ENCODE data around the gene TMEM258. TPM values are rescaled to one million over a fixed set of nuclear protein-coding genes. Genes with fewer than 3 reads are reported as not detected.

The TMEM258 gene
- total and polyA plus RNA-seq, 8 donors = 69.8 to 171 (median 94.4) TPM

DNA sequence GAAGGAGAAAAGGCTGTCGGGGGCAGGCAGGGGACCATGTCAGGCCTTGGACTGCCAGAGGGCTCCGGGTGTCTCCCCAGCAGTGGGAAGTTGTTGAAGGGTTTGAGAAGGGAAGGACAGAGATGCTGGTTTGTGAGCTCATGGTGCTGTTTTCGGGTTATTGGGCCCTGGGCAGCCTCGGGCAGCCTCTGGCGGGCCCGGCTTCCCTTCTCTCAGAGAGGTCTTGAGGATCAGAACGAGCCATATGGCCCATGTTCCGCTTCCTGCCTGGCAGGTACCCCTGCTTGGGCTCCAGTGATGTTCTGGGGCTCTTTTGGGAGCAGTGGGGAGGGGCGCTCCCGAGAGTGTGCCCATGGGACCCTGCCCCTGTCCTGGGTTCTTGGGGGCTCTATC is 30.2 kb downstream of the TMEM258 start:
- intact Hi-C loops (cut with DNase I) = no loop called here
- FAIRE-seq = no peak
- 82 to 85% methylated on average over 7 to 10 of the region's 10 CpGs for WGBS, 2 donors

GRCh38 chr11:61761440-61762222 is 30.8 kb downstream of the TMEM258 start:
- Histone ChIP-seq H3K9me3 (no peaks in the 10 kb centered on the region), H3K27ac (no peak overlapping the region), H3K4me1 (peaks cover 15 to 22% (median 16%) of the 10 kb centered on the region in 3 donors), H3K36me3 (no peaks in the 10 kb centered on the region), H3K27me3 (no peaks in the 10 kb centered on the region), H3K4me3 (no peak overlapping the region)
- ATAC-seq (no peak), DNase-seq (no peak), FAIRE-seq (no peak)
- intact Hi-C loops (cut with DNase I) = no loop called here
- 77 to 83% methylated on average over 11 of the region's 11 CpGs for WGBS, 2 donors
- TF ChIP-seq CTCF (IDR thresholded peaks at IDR 0.05) = no peak

More for the DNA sequence above, 30.2 kb downstream of the TMEM258 start:
- H3K4me3 ChIP-seq = no peak overlapping the region
- peaks cover 12 to 17% (median 12%) of the 10 kb centered on the region in 3 donors for H3K4me1 ChIP-seq
- no peak overlapping the region for H3K27ac ChIP-seq
- H3K36me3 ChIP-seq = no peaks in the 10 kb centered on the region
- no peaks in the 10 kb centered on the region for H3K9me3 ChIP-seq
- DNase-seq (no peak), ATAC-seq (no peak)
- TF ChIP-seq CTCF (IDR thresholded peaks at IDR 0.05) = no peak
- H3K27me3 ChIP-seq = no peaks in the 10 kb centered on the region

- Histone ChIP-seq H3K27ac (no peak overlapping the region), H3K4me1 (peaks cover 22 to 29% (median 22%) of the 10 kb centered on the region in 3 donors), H3K9me3 (no peaks in the 10 kb centered on the region), H3K4me3 (no peak overlapping the region), H3K36me3 (no peaks in the 10 kb centered on the region), H3K27me3 (no peaks in the 10 kb centered on the region)
- FAIRE-seq (no peak), DNase-seq (no peak), ATAC-seq (no peak)
- 66 to 73% methylated on average over 11 to 13 of the region's 13 CpGs for WGBS, 2 donors
- TF ChIP-seq CTCF (IDR thresholded peaks at IDR 0.05) = no peak
- intact Hi-C loops (cut with DNase I) = no loop called here
These were observed 31.5 kb downstream of the TMEM258 start for GRCh38 chr11:61760946-61761345.

GRCh38 chr11:61757213-61757862 is 35.1 kb downstream of the TMEM258 start:
- Histone ChIP-seq H3K9me3 (no peaks in the 10 kb centered on the region), H3K36me3 (no peaks in the 10 kb centered on the region), H3K4me1 (peaks cover 31 to 41% (median 38%) of the 10 kb centered on the region in 3 donors), H3K4me3 (peak overlapping the region in 2 of 4 donors; percentile 28 to 35), H3K27ac (peak overlapping the region; percentile 92 to 97 (median 96)), H3K27me3 (no peaks in the 10 kb centered on the region)
- peak in 1 of 6 donors; percentile 55 for DNase-seq
- no peak for TF ChIP-seq CTCF (IDR thresholded peaks at IDR 0.05)
- WGBS, 2 donors = 26 to 32% methylated on average over 15 of the region's 15 CpGs
- no peak for FAIRE-seq
- peak; percentile 9 to 37 (median 21) for ATAC-seq
- intact Hi-C loops (cut with DNase I) = no loop called here

Measured in pancreas (tissue), 10 donors.